ENCODE data around the gene MRM1.

- no peak for TF ChIP-seq EZH2 (IDR thresholded peaks at IDR 0.05; ENCODE audit: borderline replicate concordance, low read length)
- TF ChIP-seq CTCF (IDR thresholded peaks at IDR 0.05; ENCODE audit: low read length), result no peak
These were observed 8.1 kb downstream of the MRM1 start for GRCh38 chr17:36609498-36609862.
